GM19452 (cell line): ENCODE measurements around the gene PABPC1L.

Experiments
- ATAC-seq: cut with Tn5 transposase; IDR thresholded peaks from one replicate; pipeline ENCODE4 v1.9.1; 2021; ENCODE audit not compliant: unreplicated experiment

Gene PABPC1L

DNA sequence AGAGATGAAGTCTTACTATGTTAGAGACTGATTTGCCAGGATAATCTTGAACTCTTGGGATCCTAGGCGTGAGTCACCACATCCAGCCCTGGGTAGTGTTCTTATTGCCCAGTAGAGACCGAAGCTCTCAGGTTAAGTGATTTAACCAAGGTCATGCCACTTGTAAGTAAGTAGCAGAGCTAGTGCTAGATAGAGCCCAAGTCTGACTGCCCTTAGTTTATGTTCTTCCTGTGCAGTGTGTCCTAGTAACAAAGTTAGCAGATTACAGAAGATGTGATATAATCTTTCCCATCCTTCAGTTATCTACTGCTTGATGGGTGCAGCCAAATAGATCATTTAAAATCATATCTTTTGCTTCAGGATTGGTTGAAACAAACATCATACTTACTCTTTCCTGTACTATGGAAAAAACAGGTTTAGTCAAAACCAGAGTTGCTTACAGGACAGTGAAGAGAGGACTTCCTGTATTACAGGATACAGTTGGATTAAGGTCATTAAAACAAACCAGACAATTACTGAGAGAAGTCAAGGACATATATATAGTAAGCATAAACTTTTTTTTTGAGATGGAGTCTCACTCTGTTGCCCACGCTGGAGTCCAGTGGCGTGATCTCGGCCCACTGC lies 9.5 kb upstream of the PABPC1L start:
- ATAC-seq = no peak

DNA sequence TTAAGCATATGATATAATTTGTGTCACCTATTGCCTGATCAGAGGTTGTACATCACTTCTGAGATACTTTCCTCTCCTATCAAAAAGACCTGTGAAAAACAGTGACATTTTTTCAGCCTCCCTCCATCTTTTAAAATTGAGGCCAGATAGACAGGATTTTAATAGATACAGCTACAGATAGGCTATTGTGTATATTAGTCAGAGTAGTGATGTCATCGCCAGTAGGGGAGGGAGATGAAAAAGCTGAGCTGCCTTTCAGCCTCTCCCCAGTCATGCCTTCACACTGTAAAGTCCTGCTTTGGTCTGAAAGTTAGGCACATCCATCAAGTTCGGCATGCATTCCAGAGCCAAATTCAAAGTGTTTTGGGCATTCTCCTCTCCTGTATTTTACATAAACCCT lies 7.9 kb upstream of the PABPC1L start:
- no peak for ATAC-seq

DNA sequence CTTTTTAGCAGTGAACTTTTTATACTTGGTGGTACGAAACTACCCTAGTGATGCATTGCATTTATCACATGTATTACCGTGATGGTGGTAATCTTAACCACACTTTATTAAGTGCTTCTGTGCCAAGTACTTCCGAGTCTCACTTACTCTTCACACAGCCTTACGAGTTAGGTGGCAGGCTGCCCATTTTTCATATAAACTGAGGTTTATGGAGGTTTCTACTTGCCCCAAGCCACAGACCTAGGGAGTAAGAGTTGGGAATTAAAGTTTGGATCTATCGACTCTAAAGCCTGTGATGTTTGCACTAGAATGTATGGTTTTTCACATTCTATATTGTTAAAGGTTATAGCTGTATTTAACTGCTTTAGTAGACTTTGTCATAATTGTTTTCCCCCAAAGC lies 5.5 kb upstream of the PABPC1L start:
- ATAC-seq = no peak

DNA sequence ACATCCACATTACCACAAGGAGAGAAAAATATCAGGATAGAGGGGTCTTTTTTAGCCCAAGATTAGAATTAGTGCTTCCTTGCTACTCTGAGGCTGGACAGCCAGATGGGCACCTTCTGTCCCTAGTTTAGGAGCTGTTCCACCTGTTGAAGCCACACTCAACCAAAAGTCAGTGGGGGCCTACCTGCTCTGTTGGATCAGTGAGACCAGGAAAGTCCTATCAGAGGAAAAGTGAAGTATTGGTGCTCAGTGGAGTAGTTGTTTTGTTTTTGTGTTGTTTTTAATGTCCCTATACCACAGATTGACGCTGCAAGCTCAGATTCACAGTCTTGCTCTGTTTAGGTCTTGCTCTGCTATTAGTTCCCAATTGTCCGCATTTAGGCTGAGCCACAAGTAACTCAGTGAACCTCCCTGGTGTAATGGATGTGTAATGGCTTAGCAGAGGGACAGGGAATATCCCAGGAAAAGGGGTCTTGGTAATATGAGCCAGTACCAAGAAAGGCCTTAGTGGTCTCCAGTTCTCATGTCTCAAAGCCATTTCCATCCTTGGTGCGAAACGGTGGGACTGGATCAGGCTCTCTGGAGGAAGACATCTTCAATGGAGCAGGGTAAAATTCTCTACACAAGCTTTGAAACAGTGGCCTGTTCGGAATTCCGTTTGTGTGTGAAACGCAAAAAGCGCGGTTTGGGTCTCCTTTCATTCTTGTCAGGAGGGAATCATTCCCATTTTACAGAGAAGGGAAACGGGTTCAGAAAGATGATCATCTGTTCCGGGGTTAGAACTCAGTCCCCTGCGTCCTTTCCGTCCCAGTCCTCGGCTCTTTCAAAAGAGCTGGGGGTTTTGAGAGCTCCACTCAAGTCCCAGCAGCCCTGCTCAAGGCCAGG lies 631 bp upstream of the PABPC1L start:
- peak; percentile 4 for ATAC-seq

DNA sequence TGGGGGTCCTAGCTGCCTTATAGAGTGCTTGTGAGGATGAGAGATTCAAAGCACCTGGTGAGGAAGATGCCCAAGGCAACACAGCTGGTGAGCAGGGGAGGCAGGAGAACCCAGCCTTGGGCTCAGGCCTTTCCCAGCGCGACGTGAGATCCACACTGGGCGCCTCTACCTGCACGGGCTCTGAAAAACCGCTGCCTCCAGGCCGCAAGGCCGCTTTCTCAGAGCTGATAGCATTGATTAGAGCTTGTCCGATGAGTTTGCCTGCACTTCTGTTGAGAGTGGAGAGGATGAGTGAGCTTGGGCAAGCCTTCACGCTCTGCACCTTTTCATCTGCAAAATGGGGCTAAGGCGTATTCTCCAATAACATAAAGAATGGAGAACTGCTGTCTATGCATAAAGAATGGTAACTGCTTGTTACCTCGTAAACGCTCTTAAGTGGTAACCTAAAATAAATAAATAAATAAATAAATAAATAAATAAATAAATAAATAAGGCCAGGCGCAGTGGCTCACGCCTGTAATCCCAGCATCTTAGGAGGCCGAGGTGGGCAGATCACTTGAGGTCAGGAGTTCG lies 916 bp downstream of the PABPC1L start:
- ATAC-seq = no peak

DNA sequence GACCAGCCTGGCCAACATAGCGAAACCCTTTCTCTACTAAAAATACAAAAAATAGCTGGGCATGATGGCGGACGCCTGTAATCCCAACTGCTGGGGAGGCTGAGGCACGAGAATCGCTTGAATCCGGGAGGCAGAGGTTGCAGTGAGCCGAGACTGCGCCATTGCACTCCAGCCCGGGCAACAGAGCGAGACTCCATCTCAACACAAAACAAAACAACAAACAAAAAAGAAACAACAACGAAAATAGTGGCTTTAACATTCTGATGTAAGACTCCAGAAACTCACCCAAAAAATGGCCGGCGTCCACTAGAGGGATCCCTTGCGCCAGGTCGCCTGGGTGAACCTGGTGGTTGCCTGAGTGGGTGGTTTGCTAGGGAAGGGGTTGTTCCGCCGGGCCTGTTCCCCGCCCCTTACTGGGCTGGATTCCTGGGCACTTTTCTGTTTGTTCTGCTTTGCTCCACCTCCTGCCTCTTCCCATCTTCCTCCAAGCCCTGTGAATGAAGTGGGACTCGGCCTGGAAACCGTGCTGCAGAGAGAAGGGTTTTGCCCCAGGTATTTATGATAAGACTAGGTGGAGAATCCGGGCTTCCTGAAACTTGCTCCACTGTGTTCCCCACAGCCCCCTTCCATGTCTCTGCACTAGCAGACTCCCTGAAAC lies 1.5 kb downstream of the PABPC1L start:
- no peak for ATAC-seq

DNA sequence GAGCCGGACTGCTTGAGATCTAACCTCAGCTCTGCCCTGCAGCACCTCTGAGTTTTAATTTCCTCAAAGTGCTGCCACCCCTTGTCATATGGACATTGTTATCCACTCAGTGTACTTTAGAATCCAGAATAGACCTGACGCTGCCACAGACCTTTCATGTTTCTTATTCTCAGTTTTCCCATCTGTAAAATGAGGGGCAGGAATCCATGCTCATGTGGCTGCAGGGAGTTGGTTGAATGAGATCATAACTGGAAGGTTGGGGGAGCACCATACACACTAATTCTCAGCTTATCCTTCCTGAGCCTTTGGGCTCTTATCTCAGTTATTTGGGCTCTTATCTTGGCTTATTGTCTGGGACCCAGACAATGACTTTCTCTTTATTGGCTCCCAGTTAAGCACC lies 2.3 kb downstream of the PABPC1L start:
- ATAC-seq = no peak

DNA sequence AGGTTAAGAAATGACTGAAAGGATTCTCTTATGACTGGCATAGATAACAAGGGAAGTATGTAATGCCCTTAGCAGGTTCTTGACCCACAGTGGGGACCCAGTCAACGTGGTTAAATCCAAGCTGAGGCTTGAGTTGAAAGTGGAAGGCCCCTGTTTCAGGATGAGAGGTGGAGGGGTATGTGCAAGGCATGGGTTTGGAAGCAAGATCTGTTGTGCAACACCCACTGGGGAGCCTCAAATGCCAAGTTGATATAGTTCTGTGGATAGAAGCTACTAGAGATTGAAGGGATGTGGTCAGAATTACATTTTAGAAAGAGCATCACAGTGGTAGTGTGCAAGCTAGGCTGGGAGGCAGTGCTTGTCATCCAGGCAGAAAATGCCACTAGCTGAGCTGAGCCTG lies 5.1 kb downstream of the PABPC1L start:
- no peak for ATAC-seq

DNA sequence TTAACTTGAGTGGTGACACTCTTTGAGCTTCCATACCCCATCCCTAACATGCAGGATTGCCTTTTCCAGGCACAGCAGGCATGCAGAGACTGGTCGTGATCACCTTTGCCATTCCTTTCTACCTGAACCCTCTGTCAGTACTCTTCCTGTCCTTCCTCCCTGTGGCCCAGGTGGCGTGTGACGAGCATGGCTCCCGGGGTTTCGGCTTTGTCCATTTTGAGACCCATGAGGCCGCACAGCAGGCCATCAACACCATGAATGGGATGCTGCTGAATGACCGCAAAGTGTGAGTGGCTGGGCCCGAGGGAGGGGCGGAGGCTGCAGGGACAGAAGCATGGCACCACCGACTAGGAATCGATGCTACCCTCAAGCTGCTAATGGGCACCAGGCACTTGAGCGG lies 6.7 kb downstream of the PABPC1L start:
- no peak for ATAC-seq

DNA sequence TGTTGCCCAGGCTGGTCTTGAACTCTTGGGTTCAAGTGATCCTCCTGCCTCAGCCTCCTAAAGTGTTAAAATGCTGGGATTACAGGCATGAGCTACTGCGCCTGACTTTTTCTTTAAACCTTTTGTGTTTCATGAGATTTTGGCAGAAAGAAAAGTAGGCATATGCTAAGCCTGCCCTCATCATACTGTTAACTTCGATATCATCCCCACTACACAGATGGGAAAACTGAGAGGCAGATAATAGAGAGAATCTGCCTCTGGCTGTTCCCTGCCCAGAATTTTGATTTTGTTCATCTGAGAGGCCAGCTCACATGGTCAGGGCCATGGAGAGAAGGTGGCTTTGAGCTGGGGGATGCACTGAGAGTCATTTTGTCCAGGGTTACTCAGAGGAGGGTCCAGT lies 7.5 kb downstream of the PABPC1L start:
- ATAC-seq = no peak

DNA sequence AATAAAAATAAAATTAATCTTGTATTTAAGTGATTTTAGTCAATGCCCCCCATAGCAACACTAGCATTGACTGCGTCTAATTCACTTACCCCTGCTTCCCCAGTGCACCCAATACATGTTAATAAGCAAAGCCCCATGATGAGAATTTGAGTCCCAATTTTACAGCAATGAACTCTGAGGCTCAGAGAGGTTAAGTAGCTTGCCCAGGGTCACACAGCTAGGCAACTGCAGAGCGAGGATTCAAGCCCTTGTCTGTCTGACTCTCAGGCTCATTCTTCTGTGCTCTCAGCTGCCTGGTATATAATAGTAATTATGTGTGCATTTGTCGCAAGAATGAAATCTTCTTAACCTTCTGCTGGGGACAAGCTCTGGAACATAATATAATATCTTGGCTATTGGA lies 8.5 kb downstream of the PABPC1L start:
- no peak for ATAC-seq

DNA sequence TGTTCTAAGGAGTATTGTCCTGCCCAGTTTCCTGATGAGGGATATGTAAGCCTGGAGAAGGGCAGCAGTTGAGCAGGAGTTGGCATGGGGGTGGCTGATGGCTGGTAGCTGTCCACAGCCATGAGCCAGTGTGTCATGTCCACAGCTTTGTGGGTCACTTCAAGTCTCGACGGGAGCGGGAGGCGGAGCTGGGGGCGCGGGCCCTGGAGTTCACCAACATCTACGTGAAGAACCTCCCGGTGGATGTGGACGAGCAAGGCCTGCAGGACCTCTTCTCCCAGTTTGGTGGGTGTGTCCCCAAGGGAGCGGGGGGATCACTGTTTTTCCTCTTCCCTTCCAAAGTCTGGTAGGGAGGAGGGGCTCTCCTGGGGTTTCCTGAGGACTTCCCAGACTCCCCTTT lies 8.9 kb downstream of the PABPC1L start:
- ATAC-seq = no peak

DNA sequence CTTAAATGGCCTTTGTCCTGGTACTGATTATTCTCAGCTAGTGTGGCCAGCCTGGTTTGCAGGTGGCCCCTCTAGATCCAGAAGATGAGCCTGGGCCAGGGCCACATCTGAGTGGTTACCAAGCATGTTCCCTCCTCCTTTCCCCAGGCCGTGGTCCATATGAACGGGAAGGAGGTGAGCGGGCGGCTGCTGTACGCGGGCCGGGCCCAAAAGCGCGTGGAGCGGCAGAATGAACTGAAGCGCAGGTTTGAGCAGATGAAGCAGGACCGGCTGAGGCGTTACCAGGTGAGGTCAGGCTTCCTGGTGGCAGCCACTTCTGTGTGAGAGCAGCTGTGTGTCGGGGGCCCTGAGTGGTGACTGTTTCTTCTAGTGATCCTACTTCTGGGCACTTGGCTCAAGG lies 11.6 kb downstream of the PABPC1L start:
- no peak for ATAC-seq

DNA sequence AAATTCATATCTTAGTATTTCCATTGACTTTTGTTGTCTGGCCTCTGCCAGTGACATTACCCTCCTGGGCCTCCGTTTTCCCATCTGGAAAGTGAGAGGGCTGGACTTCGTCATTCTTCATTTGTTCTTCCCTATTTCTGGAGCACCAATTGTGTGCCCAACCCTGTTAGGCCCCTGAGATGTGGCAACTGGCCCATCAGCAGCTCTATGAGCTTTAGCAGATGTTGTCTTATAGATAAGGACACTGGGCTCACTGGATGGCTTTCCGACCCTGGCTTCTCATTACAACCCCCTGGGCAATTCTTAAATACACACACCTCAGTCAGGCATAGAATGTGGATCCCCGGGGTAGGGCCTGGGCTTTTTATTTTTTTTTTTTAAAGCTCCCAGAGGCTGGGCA lies 14.7 kb downstream of the PABPC1L start:
- no peak for ATAC-seq

DNA sequence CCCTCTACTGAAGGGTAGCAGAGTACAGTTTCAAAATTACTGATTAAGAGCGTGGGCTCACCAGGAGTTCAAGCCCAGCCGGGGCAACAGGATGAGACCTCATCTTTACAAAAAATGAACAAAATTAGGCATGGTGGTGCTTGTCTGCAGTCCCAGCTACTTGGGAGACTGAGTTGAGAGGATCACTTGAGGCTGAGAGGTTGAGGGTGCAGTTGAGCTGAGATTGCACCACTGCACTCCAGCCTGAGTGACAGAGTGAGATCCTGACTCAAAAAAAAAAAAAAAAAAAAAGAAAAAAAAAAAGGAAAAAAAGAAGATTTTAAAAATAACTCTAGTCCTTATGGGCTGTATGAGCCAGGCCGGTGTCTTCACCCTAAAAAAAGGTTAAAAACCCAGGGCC lies 18.7 kb downstream of the PABPC1L start:
- no peak for ATAC-seq

DNA sequence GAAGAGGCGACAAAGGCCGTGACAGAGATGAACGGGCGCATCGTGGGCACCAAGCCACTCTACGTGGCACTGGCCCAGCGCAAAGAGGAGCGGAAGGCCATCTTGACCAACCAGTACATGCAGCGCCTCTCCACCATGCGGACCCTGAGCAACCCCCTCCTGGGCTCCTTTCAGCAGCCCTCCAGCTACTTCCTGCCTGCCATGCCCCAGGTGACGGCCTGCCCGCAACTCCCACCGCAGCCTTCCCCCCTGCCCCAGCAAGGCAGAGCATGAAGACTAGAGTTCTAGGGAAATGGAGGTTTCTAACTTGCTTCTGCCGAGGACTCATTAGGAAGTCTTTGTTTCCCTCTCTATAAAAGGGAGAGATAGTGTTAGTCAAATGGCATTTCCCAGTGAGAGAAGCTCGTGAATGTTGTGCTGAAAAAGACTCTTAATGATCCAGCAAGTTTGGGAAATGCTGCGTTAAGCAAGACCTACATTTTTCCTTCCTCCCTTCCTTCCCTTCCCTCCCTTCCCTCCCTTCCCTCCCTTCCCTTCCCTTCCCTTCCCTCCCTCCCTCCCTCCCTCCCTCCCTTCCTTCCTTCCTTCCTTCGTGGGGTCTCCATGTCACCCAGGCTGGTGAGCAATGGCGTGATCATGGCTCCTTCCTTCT lies 20.8 kb downstream of the PABPC1L start:
- ATAC-seq = no peak

DNA sequence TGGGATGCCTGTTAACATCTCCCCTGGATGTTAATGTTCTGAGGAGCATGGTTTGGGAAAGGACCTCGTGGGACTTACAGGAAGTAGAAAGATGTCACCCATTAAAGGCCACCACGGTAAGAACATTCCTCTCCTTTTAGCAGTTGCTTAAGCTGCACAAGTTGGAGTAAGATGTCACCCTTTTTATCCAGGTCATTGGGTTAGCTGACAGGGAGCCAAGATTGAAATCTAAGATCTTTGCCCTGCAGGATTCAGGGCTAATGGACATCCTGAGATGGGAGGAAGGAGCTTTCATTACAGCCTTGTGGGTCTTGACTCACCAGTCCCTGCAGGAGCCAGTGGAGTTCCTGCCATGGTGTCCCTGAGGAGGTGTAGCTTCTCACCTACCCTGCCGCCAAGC lies 22.1 kb downstream of the PABPC1L start:
- ATAC-seq = no peak

DNA sequence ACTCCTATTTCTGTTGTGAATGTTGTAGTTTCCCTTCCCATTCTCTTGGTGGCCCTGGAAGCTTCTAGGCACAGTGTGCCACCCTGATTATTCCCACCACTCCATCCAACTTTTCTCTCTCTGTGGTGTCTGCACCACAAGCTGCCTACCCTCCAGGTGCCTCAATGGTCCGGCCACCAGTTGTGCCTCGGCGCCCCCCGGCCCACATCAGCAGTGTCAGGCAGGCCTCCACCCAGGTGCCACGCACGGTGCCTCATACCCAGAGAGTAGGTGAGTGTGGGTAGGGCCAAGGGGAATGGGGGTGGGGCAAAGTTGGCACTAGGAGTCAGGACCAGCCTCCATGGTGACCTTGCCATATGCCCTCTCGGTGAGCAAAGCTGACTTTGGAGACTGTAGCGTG lies 23.1 kb downstream of the PABPC1L start:
- ATAC-seq = no peak

DNA sequence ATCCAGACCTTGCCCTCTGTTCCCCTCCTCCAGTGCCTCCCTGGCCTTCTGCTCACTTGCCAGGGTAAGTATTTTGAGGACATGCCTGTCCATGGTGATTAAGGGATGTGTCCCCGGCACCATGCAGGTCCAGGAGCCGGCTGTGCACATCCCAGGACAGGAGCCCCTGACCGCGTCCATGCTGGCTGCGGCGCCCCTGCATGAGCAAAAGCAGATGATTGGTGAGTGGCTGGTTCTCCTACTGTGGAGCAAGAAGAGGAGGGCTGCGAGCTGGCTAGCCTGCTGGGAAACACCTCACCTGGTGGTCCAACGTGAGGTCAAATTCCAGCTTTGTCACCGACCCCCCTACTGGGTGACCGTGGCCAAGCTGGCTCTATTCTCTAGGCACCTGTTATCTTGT lies 26.6 kb downstream of the PABPC1L start:
- no peak for ATAC-seq

DNA sequence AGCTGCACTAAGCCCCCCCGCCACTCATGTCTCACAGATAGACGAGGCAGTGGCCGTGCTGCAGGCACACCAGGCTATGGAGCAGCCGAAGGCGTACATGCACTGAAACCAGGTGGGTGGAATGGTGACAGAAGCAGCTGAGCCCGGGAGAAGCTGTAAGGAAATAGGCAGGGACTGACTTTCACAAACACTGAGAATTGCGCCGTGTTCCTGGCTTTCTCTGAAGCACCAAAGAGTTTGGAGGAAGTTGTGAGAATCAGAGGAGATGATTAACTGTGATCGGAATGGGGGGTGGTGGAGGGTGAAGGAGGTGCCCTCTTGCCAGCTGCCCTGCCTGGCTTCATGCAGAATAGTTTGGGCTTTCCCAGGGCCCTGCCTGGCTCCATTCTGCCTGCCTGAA lies 28.8 kb downstream of the PABPC1L start:
- ATAC-seq = no peak

DNA sequence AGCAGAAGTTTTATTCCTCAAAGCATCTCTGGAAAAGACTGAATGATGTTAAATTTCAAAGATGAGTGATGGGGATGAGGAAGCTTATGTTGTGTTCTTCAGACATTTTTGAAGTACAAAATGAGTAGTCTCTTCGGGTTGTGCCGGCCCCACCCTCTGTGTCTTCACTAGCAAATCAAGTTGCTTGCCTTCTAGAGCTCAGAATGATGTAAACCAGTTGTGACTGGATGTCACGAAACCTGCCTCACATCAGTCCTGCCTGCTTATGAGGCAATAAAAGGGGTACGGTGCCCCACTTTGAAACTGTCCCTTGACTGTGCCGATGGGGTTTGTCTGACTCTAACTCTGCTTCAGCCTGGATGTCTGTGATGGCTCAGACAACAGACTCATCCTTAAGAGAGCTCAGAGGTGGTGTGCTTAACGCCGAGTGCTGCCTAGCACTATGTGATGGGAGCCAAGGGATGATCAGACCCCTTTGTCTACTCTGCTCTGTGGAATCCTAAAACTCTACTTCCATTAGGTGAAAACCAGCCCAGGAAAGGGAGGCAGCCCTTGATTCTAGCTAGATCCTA lies 31.3 kb downstream of the PABPC1L start:
- no peak for ATAC-seq
